Hematopoietic multipotent progenitor cell treated with erythropoietin and hydrocortisone succinate and interleukin-3 and kit ligand, for 15 days (in vitro differentiated cells): ENCODE data around the gene UBE2J1.

Experiments used
- DNase-seq: peaks from one replicate; pipeline ENCODE4 v3.0.0-alpha.2; 2015; ENCODE audit warnings: low spot score

Gene UBE2J1

DNA sequence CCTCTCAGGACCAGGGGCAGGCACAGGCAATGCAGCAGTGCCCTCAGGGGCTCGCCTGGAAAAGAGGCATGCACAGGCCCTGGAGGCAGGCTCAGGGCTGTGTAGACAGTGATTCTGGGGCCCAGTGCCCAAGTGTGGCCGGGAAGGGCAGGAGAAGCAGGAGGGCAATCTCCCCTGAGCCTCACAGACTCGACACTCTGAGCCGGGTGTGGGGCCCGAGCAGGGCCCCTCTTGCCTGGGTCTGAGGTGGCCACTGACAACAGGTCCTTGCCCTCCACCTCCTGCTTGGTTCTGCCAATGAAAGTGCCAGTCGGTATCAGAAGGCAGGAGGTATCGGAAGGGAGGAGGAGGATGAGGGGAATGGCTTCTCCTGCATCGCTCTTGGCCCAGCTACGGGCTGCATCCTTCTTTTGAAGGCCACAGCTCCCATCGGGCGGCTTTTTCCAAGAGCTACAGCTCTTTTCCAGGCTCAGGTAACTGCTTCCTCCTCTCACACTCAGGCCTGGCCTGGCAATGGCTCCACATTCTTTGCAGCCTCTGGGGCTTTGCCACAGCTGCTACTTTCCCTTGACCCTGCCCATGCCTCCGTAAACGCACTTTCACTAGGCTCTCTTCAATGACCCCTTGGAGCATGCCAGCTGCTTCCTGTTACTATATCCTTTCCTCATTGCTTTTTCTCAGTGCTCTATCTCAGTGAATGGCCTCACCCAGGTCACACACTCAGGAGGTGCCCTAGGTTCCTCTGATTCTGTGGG is 61.9 kb downstream of the UBE2J1 start:
- no peak for DNase-seq

DNA sequence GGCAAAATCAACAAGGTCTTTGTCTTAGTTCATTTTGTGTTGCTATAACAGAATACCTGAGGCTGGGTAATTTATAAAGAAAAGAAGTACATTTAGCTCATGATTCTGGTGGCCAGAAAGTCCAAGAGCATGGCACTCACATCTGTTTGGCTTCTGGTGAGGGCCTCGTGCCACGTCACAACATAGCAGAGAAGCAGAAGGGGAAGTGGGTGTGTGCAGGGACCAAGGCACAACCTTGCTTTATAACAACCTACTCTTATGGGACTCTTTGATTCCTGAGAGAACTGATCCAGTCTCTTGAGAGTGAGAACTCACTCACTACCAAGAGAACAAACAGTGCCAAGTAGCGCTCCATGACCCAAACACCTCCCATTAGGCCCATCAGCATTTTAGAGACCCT is 62.8 kb downstream of the UBE2J1 start:
- no peak for DNase-seq

DNA sequence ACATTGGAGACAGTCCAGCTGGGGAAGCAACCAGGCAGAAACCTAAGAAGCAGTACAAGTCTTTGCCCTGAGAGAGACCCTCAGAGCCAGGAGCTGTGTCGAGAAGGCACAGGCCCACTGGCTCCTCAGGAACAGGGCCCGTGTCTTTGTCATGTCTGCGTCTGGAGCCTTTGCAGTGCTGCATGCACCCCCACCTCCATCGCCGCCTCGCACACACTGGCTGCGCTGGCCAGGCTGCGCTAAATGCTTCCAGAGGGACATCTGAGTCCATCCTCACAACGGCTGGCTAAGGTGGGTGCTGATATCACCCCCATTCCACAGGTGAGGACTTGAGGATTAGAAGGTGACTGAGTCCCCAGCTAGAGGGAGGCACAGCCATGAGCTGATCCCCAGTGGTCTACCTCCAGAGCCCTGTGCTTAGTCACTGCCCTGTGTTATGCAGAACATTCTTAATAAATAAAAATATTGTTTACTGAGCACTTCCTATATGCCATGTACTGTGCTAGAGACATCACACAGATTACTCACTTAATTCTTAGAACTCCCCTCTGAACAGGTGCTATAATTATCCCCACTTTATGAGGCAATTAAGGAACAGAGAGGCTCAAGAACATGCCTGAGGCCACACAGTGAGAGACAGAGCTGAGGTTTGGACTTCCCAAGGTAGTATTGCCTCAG is 65.0 kb downstream of the UBE2J1 start:
- DNase-seq, result no peak

DNA sequence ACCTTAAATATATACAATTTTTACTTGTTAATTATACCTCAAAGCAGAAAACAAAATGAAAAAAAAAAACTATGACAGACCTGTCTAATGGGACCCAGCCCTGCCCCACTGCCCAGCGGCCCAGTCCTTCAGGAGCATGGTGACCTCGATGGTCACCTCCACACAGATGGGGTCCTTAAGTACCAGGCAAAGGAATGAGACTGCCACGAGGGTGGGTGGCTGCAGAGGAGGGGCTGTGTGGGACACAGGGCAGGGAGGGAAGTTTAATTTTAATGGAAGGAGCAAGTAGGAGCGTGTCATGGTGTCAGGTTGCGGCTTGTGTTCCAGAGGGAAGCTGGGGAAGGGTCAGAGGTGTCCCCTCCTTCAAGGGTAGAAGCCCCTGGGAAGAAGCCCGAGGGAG is 66.0 kb downstream of the UBE2J1 start:
- no peak for DNase-seq

DNA sequence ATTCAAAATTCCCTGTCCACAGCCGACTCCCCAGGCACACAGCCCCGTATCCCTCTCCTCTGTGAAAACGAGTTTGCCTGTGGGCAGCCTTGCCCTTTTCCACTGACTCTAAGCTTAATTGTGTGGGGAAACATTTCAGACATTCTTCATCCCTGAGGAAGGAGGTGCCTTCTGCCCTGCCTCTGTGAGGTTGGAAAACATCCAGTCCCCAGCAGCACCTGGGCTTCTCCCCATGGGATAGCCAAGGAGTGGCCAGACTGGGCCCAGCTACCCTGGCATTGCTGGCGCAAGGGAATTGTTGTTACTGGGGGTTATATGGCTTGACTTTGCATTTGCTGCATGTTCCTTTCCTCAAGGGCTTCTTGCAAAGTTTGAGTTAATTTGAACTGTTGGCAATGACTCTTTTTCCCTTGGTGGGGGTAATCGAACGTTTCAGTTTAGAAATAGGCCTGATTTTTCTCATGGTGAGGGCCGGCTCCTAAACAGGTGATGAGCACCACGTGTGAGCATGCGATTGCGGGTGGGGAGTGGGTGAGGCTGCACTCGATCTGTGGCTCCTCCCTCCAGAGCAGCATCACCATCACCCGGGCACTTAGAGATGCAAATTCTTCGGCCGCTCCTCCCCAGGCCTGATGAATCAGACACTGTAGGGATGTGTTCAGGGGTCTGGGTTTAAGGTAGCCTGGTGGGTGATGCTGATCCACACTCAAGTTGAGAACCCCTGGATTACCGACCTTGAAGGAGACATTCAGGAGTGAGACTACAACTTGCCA is 67.4 kb downstream of the UBE2J1 start:
- DNase-seq, result no peak

DNA sequence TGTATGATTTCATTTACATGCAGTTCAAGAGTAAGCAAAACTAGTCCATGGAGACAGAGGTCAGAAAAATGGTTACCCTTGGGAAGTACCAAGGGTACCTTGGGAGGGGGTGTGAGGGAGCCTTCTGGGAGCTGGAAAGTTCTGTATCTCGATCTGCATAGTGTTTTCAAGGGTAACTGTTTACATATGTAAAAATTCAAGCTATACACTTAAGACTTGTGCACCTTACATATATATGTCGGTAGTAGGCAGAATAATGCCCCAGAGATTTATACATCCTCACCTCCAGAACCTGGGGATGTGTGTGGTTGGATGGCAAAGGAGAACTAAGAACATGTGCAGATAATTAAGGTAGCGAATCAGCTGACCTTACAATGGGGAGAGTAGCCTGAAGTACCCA is 68.4 kb downstream of the UBE2J1 start:
- no peak for DNase-seq

DNA sequence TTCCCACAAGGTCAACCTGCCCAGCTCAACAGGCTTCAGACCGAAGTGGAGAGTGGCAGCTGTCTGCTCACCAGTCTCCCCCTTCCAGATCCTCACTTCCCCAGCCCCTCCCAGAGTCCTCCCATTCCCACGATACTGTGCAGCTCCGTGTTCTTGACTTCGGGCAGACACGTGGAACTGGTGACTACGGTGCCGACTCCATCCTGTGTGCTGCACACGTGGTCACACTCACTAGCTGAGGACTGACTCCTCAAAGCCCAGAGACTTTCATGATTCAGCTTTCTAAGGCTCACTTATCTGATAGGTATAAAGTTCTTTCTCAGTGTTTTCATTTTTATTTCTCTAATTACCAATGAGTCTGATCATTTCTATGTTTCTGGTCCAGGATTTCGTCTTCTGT is 69.8 kb downstream of the UBE2J1 start:
- DNase-seq, result no peak

DNA sequence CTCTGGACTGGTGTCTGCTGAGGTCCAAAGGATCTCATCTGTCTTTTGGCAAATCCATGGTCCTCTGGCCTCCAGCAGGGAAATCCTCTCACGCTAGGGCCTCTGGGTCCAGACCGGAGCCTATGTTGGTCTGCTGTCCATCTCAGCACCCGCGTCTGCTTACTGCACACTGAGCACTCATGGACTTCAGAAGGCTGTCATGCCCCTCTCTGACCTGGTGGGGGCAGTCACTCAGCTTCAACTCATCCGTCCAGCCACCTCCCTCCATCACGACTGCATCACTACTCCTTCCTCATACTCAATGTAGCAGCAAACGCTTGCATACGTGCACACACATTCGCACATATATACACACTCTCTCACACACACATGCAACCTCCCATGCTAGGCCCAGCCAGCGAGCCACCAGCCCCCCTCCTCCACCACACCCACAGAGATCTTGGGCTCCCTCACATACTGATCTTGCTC is 70.7 kb downstream of the UBE2J1 start:
- DNase-seq, result peak; percentile 32

DNA sequence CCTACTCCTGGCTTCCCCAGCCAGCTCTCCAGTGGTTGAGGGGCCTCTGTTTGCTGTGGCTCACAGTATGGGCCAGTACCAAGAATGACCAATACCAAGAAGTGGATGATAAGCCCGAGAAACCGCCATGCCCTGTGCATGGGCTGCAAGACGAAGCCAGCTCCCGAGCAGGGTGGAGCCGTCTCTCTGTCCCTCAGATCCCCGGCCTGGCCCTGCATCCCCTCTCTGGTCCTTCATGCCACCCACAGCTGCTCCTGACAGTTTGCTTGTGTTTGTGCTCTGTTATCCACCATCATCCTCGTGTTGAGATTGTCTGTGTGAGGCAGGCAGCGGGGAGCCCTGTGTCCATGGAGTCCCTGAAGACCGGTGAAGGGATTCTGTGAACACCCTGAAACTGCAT is 73.6 kb downstream of the UBE2J1 start:
- DNase-seq, result no peak
